Measurements from ENCODE around the gene ANKRD42. TPM values are rescaled to one million over a fixed set of nuclear protein-coding genes. Genes with fewer than 3 reads are reported as not detected.

The ANKRD42 gene
- total RNA-seq, 1 experiment from 2014 or later = 5.4 TPM

GRCh38 chr11:83150450-83150849, 43.1 kb upstream of the ANKRD42 start:
- H2AFZ ChIP-seq (ENCODE audit: low read depth, low read length, poor library complexity, severe bottlenecking) = no peak overlapping the region
- H3K27ac ChIP-seq (ENCODE audit: low read depth, low read length) = no peak overlapping the region
- intact Hi-C loops (cut with micrococcal nuclease) = no loop called here
- no peaks in the 10 kb centered on the region for H3K79me2 ChIP-seq (ENCODE audit: insufficient read depth, low read length)
- no peaks in the 10 kb centered on the region for H3K9me2 ChIP-seq (ENCODE audit: insufficient read depth)
- CTCF ChIA-PET = no interaction called here
- ATAC-seq (no peak), DNase-seq (ENCODE audit: low read depth, low spot score) (no peak)
- H3K9me3 ChIP-seq (ENCODE audit: control insufficient read depth in 1 of 2, insufficient read depth in 1 of 2, low read depth in 1 of 2, low read length in 2 of 2) = no peaks in the 10 kb centered on the region
- RAD21 ChIA-PET (ENCODE audit: low non-redundant PET in 1 of 2, low total read pairs in 2 of 2, uncharacterized antibody in 2 of 2, unreplicated experiment in 2 of 2) = no interaction called here
- no peak overlapping the region for H3K4me3 ChIP-seq (replicated peaks in 1 of 2; ENCODE audit: low read depth in 1 of 2, low read length in 2 of 2)
- no peaks in the 10 kb centered on the region for H4K20me1 ChIP-seq (ENCODE audit: insufficient read depth)
- H3K27me3 ChIP-seq (ENCODE audit: insufficient read depth, low read length) = no peaks in the 10 kb centered on the region
- no peak overlapping the region for H3K4me2 ChIP-seq (ENCODE audit: low read length)
- peaks cover 9 to 20% of the 10 kb centered on the region in 2 experiments for H3K4me1 ChIP-seq (ENCODE audit: control insufficient read depth in 1 of 2, insufficient read depth in 2 of 2, low read length in 2 of 2)
- TF ChIP-seq RAD21 (IDR thresholded peaks at IDR 0.05; ENCODE audit: low read depth) (no peak), POLR2A (IDR thresholded peaks at IDR 0.05; ENCODE audit: borderline replicate concordance, extremely low read depth, insufficient read depth, insufficient read length) (no peak), CEBPB (IDR thresholded peaks at IDR 0.05; ENCODE audit: low read depth) (no peak), EZH2 (IDR thresholded peaks at IDR 0.05) (no peak), POLR2AphosphoS5 (IDR thresholded peaks at IDR 0.05; ENCODE audit: low read depth, low read length) (no peak), YY1 (IDR thresholded peaks at IDR 0.05; ENCODE audit: extremely low read depth, insufficient replicate concordance, low read depth, low read length) (no peak), EGR1 (IDR thresholded peaks at IDR 0.05; ENCODE audit: low read depth) (no peak), TCF7L2 (IDR thresholded peaks at IDR 0.05; ENCODE audit: borderline replicate concordance, extremely low read depth, insufficient read depth, insufficient read length) (no peak), ZFX (IDR thresholded peaks at IDR 0.05) (no peak), REST (IDR thresholded peaks at IDR 0.05; ENCODE audit: low read depth) (no peak), CBX3 (IDR thresholded peaks at IDR 0.05; ENCODE audit: low read depth) (no peak), FOSL1 (IDR thresholded peaks at IDR 0.05; ENCODE audit: low read depth) (no peak), EZH2phosphoT487 (IDR thresholded peaks at IDR 0.05; ENCODE audit: borderline replicate concordance) (no peak), ELF1 (IDR thresholded peaks at IDR 0.05; ENCODE audit: borderline replicate concordance, low read depth) (no peak), SIN3A (IDR thresholded peaks at IDR 0.05; ENCODE audit: low read depth) (no peak), SP1 (IDR thresholded peaks at IDR 0.05; ENCODE audit: low read depth) (no peak)
- TF ChIP-seq, protein P1, sequence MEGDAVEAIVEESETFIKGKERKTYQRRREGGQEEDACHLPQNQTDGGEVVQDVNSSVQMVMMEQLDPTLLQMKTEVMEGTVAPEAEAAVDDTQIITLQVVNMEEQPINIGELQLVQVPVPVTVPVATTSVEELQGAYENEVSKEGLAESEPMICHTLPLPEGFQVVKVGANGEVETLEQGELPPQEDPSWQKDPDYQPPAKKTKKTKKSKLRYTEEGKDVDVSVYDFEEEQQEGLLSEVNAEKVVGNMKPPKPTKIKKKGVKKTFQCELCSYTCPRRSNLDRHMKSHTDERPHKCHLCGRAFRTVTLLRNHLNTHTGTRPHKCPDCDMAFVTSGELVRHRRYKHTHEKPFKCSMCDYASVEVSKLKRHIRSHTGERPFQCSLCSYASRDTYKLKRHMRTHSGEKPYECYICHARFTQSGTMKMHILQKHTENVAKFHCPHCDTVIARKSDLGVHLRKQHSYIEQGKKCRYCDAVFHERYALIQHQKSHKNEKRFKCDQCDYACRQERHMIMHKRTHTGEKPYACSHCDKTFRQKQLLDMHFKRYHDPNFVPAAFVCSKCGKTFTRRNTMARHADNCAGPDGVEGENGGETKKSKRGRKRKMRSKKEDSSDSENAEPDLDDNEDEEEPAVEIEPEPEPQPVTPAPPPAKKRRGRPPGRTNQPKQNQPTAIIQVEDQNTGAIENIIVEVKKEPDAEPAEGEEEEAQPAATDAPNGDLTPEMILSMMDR (IDR thresholded peaks at IDR 0.05 in 2 of 3, conservative IDR thresholded peaks at IDR 0.05 in 1 of 3; ENCODE audit: borderline replicate concordance in 1 of 3, insufficient read depth in 1 of 3, low read depth in 2 of 3, low read length in 2 of 3) = no peak
- TF ChIP-seq, protein P2, sequence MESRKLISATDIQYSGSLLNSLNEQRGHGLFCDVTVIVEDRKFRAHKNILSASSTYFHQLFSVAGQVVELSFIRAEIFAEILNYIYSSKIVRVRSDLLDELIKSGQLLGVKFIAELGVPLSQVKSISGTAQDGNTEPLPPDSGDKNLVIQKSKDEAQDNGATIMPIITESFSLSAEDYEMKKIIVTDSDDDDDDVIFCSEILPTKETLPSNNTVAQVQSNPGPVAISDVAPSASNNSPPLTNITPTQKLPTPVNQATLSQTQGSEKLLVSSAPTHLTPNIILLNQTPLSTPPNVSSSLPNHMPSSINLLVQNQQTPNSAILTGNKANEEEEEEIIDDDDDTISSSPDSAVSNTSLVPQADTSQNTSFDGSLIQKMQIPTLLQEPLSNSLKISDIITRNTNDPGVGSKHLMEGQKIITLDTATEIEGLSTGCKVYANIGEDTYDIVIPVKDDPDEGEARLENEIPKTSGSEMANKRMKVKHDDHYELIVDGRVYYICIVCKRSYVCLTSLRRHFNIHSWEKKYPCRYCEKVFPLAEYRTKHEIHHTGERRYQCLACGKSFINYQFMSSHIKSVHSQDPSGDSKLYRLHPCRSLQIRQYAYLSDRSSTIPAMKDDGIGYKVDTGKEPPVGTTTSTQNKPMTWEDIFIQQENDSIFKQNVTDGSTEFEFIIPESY (IDR thresholded peaks at IDR 0.05; ENCODE audit: extremely low read depth, insufficient replicate concordance, low read length) = no peak
- TF ChIP-seq, protein P3, sequence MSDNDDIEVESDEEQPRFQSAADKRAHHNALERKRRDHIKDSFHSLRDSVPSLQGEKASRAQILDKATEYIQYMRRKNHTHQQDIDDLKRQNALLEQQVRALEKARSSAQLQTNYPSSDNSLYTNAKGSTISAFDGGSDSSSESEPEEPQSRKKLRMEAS (IDR thresholded peaks at IDR 0.05) = no peak
- TF ChIP-seq, protein P4, sequence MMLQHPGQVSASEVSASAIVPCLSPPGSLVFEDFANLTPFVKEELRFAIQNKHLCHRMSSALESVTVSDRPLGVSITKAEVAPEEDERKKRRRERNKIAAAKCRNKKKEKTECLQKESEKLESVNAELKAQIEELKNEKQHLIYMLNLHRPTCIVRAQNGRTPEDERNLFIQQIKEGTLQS (IDR thresholded peaks at IDR 0.05) = no peak
- H3K36me3 ChIP-seq (ENCODE audit: control insufficient read depth in 1 of 2, insufficient read depth in 2 of 2, low read length in 2 of 2) = no peaks in the 10 kb centered on the region
- no TSS peak for BruUV-seq (replicated peaks)
- H3K9ac ChIP-seq (ENCODE audit: low read length) = no peak overlapping the region
- POLR2A ChIA-PET = interaction anchor here (1.0 kb wide), 1 partner anchor 9 kb away, joined by 3 read pairs; no protein-coding TSS in a partner anchor

Data from HCT116 (cell line).